SKM-1 treated with dmso at 0.1 percent for 144 hours (cell line): ENCODE data around the gene CIAO3.

Experiments
- DNase-seq: peaks from one replicate; lab custom pipeline; 2025; ENCODE audit not compliant: unreplicated experiment; lab: John Stamatoyannopoulos, UW

The CIAO3 gene

GRCh38 chr16:679814-680624 lies 60.8 kb downstream of the CIAO3 start, which contains the start of gene STUB1:
STUB1 (plus strand) TSS chr16:680410; CDS start chr16:680526, 116 bp downstream.
- peak; percentile 67 for DNase-seq
